Fibroblast of mammary gland (primary cell): ENCODE results near the gene ABCF2.

Source experiments
- DNase-seq: peaks from one replicate; pipeline ENCODE4 v3.0.0-alpha.2; 2010; ENCODE audit warnings: low read depth
- H3K4me3 ChIP-seq: 2 replicates; pipeline ENCODE4 v1.5.1; 2011; ENCODE audit warnings: low read depth, mild to moderate bottlenecking, low read length, moderate library complexity; ENCODE audit not compliant: control insufficient read depth
- CTCF ChIP-seq: conservative IDR thresholded peaks from 2 replicates; pipeline ENCODE4 v1.5.1; 2011; ENCODE audit warnings: low read depth, low read length, inconsistent platforms; ENCODE audit not compliant: control insufficient read depth, insufficient read depth

Gene ABCF2

GRCh38 chr7:151205730-151206129 is 21.3 kb downstream of the ABCF2 start:
- TF ChIP-seq CTCF, result no peak
- no peak overlapping the region for H3K4me3 ChIP-seq
- no peak for DNase-seq

GRCh38 chr7:151204383-151205032 is 22.5 kb downstream of the ABCF2 start:
- no peak for DNase-seq
- TF ChIP-seq CTCF, result no peak
- H3K4me3 ChIP-seq, result no peak overlapping the region

GRCh38 chr7:151202836-151203235 is 24.2 kb downstream of the ABCF2 start:
- DNase-seq, result no peak
- no peak for TF ChIP-seq CTCF
- no peak overlapping the region for H3K4me3 ChIP-seq

- H3K4me3 ChIP-seq, result no peak overlapping the region
- TF ChIP-seq CTCF, result no peak
- no peak for DNase-seq
Measured at GRCh38 chr7:151201751-151202150, 25.3 kb downstream of the ABCF2 start.

GRCh38 chr7:151201344-151201743 is 25.7 kb downstream of the ABCF2 start:
- no peak for TF ChIP-seq CTCF
- DNase-seq, result no peak
- no peak overlapping the region for H3K4me3 ChIP-seq

GRCh38 chr7:151198945-151199848 is 27.8 kb downstream of the ABCF2 start:
- no peak for DNase-seq
- TF ChIP-seq CTCF, result no peak
- no peak overlapping the region for H3K4me3 ChIP-seq
